CD4-positive, alpha-beta T cell treated with Interferon alpha-2 for 1 hour (primary cell): ENCODE results near the gene PRKCZ.
A peak's percentile ranks its signal among the peaks of the same experiment; 100 is the strongest.

ENCODE experiments used
- DNase-seq, 2 donors: peaks; one replicate each; pipeline ENCODE4 v3.0.0-alpha.2; 2020 to 2022

PRKCZ gene

GRCh38 chr1:2233468-2233867, 183.3 kb downstream of the PRKCZ start:
- no peak for DNase-seq

DNA sequence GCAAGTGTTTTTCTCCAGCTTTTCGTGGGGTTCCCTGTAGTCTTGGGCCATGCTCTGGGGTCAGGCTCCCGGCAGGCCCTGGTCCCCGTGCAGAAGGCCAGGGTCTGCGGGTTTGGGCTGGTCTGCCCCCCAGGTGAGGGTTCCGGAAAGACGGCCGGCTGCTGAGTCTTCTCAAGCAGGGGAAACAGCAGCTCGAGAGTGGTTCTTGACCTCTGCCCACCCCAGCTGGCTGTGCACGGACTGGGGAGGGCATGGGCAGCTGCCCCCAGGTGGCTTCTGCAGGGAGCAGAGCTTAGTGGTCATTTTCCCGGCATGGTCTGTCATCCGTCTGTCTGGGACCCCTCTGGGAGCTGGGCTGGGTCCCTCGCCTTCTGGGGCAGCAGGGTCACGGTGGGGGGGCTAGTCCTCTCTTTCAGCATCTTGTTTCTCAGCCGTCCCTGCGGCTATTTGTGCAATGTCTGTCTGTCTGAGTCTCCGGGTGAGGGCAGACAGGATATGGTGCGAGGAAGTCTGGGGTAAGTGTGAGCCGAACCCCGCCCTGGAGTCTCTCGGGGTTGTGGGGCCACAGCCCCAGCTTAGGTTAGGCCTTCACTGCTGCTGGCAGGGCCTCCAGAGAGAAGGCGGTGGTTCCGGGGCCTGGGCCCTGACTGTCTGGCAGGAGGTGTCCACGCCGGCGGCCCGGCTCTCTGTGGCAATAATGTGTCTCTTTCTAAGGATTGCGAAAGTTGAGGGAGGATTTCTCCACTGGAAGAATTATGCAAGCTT, 184.0 kb downstream of the PRKCZ start:
- peak; percentile 85 to 90 for DNase-seq

DNA sequence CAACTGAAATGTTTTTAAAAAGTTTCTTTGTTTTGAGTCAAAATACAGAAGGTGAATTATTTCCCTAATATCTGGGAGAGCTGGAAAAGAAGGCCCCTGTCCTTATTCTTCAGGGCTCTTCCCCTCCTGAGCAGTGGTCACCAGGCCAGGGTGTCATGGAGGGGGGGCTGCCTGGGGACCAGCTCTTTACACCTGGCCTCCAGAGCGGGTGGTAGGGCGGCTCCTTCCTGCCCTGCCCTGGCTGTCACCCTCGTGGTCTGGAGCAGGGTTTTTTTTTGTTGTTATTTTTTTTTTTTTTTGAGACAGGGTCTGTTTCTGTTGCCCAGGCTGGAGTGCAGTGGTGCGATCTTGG, 184.5 kb downstream of the PRKCZ start:
- DNase-seq = peak; percentile 54 to 55
